HG02571 (cell line): ENCODE measurements around the gene GET3.

ENCODE experiments used
- ATAC-seq: cut with Tn5 transposase; IDR thresholded peaks from one replicate; pipeline ENCODE4 v1.9.1; 2021; ENCODE audit warnings: mild to moderate bottlenecking, moderate library complexity; ENCODE audit not compliant: unreplicated experiment

Gene GET3

GRCh38 chr19:12778017-12778904, 41.0 kb downstream of the GET3 start:
- no peak for ATAC-seq

GRCh38 chr19:12778905-12779161, 41.5 kb downstream of the GET3 start:
- ATAC-seq: no peak

DNA sequence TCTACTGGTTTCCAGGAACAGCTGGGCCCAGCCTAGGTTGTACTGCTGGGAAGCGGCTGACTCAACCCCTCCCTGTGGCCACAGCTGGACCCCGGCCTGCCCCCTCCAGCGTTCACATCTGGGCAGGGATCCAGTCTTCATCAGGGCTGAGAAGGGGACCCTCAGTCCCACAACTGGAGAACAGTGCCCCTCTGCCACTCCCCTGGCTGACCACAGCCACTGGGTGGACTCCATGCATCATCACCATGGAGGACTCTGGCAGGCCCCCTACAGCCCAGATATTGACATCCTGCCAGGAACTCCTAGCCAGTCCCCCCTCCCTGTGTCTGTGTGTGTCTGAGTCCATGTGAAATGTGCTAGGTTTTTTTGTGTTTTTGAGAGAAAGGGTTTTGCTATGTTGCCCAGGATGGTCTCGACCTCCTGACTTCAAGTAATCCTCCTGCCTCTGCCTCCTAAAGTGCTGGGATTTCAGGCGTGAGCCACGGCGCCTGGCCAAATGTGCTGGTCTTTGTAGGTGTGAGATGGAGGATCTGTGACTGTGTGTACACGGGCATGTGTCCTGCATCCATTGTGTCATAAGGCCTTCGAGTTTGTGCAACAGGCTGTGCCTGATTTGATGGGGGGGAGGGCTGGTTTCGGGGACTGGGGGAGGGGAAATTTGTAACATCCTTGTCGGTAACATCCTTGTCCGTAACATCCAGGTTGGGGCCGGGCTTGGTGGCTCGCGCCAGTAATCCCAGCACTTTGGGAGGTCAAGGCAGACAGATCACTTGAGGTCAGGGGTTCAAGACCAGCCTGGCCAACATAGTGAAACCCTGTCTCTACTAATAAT, 42.1 kb downstream of the GET3 start:
- ATAC-seq: no peak

GRCh38 chr19:12782174-12782423, 44.8 kb downstream of the GET3 start:
- no peak for ATAC-seq

GRCh38 chr19:12782424-12783290, 45.4 kb downstream of the GET3 start:
- ATAC-seq: peak; percentile 33

- ATAC-seq: no peak
Measured at GRCh38 chr19:12783291-12783848, 46.1 kb downstream of the GET3 start.

DNA sequence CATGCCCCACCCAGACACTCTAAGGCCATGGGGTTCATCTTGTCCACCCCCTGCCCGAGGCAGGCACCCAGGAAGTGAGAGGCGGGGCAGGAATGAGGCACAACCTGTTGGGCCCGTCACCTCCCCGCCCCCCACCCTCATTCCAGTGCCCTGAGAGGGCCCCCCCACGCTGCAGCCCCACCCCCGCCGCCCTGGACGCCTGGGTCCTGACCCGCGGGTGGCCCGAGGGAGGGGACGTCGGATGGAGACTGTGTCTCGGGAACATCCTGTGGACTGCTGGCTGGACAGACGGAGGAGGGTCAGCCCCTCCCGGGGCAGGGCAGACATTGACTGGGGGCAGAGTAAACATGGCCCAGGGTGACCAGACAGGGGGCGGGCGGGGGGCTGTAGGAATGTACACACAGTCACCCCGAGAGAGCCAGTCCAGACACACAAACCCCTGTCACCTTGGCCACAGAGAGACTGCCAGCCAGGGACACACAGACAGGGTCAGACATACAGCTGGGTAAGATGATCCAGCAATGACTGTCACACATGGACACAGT, 46.6 kb downstream of the GET3 start:
- ATAC-seq: no peak

DNA sequence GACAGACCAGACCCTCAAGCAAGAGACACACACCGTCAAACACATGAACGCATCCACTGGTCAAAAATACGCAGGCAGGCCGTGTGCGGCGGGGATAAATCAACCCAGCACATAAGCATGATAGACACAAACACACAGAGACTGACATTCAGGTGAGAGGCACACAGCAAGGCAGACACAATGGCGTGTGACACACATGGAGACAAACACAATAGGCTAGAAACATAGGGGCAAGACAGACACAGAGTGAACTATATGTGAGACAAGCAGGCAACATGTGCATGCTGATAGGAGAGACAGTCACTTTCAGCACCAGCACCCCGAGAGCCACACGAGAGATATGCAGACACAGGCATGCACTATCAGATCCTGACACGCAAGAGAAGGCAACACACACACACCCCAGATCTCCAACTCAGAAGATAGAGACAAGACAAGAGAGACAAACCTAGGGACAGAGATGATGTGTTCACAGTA, 47.1 kb downstream of the GET3 start:
- no peak for ATAC-seq

DNA sequence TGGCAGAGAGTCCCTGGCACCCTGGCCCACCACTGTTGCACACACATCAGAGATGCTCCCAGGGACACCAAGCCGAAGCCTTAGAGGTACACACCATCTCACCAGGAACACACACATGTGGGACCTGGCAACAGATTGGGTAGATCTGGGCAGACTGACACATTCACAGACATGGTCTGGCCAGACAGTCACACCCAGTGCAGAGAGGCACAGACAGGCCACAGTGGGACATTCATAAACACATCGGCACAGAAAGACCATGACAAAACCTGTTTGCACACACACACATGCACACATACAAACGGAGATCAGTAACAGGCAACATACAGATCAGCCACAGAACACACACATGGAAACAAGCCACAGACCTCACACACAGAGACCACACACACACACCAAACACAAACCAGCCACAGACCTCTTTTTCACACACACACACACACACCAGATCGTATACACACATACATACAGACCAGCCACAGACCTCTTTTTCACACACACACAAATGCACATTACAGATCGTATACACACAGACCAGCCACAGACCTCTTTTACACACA, 47.7 kb downstream of the GET3 start:
- ATAC-seq: no peak

- ATAC-seq: no peak
Measured at GRCh38 chr19:12785431-12786031, 48.2 kb downstream of the GET3 start.

GRCh38 chr19:12786141-12786870, 49.0 kb downstream of the GET3 start:
- no peak for ATAC-seq

DNA sequence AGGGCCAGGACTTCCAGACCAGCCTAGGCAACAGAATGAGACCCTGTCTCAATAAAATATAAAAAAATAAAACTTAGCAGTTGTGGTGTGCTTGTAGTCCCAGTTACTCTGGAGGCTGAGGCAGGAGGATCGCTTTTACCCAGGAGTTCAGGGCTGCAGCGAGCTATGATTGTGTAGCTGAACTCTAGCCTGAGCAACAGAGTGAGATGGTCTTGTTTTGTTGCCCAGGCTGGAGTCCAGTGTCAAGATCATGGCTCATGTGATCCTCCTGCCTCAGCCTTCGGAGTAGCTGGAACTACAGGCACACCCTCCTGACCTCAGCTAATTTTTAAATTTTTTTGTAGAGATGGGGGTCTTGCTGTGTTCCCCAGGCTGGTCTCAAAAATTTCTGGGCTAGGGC, 49.7 kb downstream of the GET3 start:
- no peak for ATAC-seq

DNA sequence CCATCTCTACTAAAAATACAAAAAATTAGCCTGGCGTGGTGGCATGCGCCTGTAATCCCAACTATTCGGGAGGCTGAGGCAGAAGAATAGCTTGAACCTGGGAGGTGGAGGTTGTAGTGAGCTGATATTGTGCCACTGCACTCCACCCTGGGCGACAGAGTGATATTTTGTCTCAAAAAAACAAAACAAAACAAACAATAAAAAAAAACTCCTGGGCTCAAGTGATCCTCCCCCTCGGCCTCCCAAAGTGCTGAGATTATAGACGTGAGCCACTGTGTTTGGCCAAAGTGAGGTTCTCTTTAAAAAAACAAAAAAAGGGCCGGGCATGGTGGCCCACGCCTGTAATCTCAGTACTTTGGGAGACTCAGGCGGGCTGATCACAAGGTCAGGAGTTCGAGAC, 50.2 kb downstream of the GET3 start:
- no peak for ATAC-seq

DNA sequence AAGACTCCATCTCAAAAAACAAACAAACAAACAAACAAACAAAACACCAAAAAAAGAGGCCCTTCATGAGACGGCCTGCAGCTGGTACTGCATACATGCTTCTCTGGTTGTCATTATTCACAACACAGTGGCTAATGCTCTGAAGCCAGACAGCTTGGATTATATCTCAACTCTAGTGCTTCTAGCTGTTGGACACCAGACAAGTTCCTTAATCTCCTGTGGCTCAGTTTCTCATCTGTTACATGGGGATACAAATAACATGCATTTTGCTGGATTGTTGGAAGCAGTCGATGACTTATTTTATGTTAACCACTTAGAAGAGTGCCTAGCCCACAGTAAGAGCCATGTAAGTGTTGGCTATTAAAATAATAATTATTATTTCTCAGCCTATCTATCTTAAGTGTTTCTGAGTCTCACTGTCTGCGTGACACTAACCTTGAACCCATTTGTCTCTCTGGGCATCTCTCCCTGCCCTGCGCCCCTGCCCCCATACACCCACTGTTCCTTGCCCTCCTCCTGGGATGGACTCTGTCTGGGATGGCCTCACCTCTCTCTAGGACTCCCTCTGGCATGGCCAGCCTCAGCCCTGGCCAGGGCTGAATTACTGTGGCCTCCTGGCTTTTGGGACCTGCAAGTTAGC, 50.9 kb downstream of the GET3 start:
- no peak for ATAC-seq

DNA sequence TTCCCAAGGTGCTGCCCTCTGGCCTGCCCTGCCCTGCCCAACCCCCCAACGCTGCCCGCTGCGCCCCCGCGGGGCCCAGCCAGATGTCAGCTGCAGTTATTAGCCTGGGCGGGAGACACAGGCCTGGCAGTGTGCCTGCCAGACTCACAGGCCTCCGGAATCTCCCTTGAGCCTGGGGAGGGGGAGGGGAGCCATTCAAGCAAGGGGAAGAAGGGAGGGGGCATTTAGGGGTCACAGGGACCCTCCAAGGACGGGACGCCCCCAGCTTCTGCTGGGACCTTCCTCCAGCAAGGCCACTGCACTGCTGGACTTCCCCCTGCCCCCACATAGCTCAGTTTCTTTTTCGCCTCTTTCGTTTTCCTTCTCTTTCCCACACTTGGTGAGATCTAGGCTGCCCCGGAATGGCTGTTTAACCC, 51.4 kb downstream of the GET3 start:
- no peak for ATAC-seq

GRCh38 chr19:12789098-12789903, 52.0 kb downstream of the GET3 start:
- ATAC-seq: no peak

GRCh38 chr19:12789904-12790619, 52.8 kb downstream of the GET3 start:
- peak; percentile 31 for ATAC-seq
